ENCODE data around the gene FBXO28.
"Not testable (repeated sequence)": the region's sequence is repeated elsewhere in the genome, so short reads cannot be mapped to it uniquely, and the experiment has no call there.

The FBXO28 gene

DNA sequence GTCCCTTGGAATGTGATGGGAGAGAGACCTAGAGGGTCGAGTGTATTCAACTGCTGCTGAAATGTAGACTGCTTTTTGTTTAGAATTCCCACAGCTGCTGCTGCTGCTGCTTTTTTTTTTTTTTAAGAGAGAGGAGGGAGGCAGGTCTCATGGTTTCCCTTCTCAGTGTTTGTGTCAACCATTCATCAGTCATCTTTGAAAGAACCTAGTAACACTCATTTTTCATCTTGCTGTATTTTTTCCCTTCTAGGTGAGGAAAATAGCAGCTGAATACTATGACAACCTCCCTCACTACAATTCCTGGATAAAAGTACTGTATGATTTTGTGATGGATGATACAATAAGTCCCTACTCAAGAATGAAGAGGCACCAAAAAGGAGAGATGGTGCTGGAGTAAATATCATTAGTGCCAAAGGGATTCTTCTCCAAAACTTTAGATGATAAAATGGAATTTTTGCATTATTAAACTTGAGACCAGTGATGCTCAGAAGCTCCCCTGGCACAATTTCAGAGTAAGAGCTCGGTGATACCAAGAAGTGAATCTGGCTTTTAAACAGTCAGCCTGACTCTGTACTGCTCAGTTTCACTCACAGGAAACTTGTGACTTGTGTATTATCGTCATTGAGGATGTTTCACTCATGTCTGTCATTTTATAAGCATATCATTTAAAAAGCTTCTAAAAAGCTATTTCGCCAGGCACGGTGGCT lies 78.3 kb downstream of the FBXO28 start:
- no peak for DNase-seq

DNA sequence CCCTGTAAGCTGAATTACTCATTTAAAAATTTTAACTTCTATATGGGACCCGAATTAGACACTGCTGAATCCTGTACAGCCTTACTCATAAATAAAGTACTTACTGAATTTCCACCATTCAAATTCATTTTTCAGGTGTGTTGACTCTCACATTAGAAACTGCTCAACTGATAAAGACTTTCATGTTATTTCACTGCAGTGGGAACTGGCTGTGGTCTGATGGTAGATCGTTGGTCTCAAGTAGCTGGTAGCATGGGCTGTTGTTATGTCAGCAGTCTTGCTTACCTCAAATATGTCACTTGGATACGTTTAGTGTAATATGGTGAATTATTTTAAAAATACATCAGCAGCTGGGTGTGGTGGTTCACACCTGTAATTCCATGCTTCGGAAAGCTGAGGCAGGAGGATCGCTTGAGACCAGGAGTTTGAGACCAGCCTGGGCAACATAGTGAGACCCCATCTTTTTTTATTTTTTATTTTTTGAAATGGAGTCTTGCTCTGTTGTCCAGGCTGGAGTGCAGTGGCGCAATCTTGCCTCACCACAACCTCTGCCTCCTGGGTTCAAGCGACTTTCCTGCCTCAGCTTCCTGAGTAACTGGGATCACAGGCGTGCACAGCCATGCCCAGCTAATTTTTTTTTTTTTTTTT lies 79.5 kb downstream of the FBXO28 start:
- DNase-seq: no peak

DNA sequence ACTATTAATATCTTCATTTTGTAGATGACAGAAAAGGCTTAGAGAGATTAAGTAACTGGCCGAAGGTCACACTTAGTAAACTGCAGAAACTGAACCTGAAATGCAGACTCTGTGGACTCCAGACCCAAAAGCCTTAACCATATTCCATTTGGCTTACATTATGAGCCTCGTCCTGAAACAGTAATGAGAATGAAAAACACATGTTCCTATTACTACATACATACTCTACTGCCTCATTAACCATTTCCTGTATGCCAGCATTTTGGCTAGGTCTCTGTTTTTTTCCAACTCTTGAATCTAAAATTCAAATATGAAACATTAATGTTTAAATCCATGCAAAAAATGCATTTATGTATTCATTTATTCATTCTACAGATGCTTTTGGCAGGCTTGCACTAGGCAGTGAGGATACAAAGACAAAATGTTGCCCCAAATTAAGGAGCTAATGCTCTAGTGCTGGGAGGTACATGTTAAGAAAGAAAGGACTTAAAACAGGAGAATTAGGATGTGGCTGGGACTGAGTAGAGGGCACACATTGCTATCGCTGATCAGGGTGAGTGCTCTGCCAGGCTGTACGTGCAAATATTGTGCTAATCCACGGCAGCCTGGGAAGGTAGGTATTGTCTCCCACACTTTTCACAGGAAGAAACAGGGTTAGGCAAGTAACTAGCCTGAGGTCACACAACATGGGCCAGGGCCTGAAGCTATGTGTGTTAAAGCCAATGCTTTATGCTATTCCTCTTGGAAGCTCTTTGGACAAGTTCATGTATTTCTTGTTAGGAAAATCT lies 83.1 kb downstream of the FBXO28 start:
- no peak for DNase-seq

DNA sequence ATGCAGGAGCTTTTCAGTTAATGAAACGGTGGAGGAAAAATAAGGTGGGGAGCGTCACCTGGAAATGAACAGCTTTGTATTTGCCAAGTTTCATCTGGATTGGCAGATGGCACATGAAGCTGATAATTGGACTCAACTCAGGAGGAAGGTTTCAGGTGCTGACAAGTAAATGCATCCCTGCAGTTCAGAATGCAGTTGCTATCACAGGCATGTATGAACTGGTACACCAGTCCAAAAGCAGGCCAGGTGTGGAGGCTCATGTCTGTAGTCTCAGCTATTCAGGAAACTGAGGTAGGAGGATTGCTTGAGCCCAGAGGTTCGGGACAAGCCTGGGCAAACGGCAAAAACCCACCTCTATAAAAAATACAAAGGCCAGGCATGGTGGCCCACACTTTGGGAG lies 84.7 kb downstream of the FBXO28 start:
- no peak for DNase-seq

DNA sequence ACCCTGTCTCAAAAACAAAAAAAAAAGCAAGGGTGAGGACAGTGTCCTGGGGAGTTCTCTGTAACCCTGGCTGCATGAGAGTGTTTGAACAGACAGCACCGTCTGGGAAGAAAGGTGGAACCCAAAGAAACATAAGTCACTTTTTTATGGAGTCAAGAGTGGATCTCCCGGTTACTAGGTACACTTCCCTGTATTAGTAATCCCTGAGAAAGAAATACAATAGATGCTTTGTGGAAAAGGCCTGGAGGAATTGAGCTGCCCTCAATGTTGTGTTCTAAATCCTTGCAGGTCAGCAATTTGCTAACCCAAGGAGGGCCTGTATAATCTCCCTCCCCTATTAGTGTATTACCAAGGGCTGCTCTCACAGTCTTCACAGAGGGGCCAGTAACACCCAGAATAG lies 85.8 kb downstream of the FBXO28 start:
- DNase-seq: no peak

DNA sequence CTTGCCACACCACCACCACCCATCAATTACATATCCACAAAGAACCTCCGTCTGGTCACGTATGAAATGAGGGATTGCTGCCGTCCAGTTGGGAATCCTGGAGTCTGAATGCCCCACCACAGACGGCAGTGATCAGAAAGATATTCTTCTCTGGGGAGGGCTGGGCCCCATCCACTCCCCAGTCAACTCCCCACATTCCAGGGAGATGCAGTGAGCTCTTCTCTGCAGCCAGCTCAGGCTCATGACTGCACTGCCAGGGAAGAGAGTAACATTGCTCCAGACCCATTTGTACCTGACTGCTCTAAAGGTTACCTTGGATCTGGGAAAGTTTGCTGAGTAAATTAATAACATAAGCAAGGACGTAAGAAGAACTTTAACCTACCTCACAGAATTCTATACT lies 87.5 kb downstream of the FBXO28 start:
- DNase-seq: no peak

DNA sequence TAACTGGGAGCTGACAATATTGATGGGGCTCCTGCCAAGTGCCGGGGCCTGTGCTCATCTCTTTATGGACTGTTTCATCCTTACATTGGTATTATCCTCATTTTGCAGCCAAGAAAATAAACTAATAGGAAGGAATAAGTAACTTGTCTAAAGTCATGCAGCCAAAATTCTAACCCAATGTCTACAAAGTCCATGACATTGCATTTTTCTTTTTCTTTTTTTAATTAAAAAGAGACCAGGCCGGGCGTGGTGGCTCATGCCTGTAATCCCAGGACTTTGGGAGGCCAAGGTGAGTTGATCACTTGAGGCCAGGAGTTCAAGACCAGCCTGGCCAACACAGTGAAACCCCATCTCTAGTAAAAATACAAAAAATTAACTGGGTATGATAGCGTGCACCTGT lies 87.9 kb downstream of the FBXO28 start:
- DNase-seq: no peak

DNA sequence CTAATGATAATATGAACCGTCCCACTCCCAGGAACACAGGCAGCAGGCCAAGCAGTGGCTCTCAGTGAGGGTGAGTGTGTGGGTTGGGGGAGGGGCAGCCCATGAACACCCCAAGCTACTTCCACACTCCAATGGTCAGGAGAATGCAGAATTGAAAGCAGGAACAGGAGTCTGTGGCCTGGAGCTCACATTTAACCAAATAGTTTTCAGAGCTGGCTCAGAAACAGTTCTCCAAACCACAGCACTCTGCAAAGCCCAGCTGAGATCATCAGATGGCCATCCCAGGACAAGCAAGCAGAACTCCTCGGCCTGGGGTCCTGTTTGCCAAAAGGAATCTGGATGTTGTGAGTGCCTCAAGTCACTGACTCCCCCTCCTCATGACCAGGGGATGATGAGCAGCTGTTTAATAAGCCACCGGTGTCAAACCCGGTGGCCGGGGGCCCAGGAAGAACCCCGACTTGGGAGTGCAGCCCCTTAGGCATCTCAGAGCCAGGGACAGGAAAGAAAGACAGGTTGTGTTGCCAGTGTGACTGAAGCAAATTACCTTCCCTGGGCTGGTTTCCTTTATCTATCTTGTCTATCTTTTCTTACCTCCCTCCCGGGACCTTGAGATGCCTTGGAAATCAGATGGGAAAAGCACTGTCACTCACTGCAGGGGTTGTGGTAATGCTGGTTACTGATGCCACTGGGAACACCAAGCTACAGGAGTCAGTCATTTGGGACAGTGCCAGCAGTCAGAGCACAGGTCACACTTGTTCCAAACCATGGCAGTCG lies 89.5 kb downstream of the FBXO28 start:
- no peak for DNase-seq

DNA sequence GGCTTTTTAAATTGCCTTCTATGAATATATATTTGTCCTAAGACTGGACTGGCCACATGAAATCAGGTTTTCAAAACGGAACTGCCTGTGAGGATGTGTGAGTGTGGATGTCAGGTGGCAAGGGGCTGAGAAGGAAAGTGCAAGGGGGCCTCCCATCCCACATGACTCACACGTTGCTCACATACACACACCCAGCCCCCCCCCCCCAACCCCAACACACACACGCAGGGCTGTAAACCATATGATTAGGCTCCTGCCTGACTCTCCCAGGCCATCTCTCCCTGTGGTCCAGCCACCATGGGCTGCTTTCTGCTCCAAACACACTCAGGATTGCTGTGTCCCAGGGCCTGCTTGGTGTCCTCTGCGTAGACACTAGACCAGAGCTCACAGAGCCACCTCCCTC lies 91.5 kb downstream of the FBXO28 start:
- DNase-seq: peak; percentile 21

DNA sequence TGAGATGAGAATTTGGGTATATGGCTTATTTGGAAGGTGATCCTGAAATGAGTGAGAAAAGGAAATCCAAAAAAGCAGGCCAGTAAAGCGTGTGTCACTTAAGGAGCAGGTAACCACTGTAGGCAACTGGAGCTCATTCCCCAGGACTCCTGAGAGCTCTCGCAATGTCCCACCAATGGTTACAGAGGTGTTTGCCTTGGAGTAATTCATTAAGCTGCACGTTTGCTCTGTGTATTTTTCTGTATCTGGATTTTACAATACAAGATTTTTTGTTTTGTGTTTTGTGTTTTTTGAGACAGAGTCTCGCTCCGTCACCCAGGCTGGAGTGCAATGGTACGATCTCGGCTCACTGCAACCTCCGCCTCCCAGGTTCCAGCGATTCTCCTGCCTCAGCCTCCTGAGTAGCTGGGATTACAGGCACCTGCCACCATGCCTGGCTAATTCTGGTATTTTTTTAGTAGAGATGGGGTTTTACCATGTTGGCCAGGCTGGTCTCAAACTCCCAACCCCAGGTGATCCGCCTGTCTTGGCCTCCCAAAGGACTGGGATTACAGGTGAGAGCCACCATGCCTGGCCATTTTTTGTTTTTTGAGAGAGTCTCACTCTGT lies 92.1 kb downstream of the FBXO28 start:
- DNase-seq: not testable (repeated sequence)

DNA sequence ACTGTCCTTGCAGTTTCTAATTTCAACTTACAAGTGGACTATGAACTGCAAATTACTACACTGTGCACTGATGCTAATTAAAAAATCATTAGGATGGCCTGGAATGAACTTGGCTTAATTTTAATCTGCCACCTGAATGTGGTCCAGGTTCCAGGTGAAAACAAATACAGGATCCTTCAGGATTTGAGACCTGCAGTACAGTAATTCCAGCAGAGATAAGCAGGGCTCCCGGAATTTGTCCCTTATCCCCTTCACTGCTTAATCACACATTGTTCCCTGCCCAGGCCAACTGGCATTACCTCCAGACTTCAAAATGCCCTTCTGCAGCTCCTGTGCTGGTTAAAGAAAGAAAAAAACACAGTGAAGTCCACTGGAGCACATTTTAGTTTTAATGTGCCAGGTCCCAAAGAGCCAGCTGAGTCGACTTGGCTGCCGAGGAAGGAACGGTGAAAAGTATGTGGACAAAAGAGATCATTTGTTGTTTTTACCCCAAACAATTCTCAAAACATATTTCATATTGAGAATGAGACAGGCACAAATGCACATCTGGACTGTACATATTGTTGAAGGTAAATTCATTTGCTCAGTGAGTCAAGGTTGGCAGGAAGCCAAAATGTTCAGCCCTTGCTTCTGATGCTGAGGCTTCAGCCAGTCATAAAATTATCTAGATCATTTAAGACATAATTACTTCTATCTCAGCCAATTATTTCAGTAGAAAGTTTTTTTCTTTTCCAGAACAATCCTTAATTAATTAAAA lies 97.5 kb downstream of the FBXO28 start:
- no peak for DNase-seq

Data from activated CD8-positive, alpha-beta memory T cell treated with anti-CD3 and anti-CD28 coated beads, Interleukin-2, amount 50 U/mL, for 4 hours (primary cell).